ENCODE results near the gene PGLYRP4.

PGLYRP4 gene

DNA sequence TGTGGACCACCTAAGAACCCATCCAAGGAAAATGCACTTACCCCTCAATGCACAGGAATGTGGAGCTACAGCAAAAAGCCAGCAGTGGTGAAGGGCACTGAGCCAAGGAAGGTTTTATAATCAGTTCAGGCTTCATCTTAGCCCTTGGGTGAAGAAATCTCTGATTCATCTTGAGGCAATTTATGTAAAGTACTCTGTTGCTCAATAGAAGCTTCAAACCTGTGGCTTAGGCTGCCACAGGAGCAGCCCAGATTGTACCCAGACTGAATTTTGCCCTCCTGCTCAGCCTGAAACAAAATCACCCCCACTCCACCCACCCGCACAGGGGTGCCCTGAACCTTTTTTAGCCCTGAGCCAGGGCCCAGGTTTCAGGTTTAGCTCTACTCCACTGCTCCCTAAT lies 26.9 kb upstream of the PGLYRP4 start, which contains the start of gene S100A12:
Gene S100A12 (minus strand): TSS at position 111 of the 400 bp plus-strand sequence. CDS start 1,029 bp downstream, outside the sequence.
- DNase-seq (ENCODE audit: low spot score): peak; percentile 88

GRCh38 chr1:153374071-153374470 lies 25.4 kb upstream of the PGLYRP4 start:
- DNase-seq (ENCODE audit: low spot score): no peak

DNA sequence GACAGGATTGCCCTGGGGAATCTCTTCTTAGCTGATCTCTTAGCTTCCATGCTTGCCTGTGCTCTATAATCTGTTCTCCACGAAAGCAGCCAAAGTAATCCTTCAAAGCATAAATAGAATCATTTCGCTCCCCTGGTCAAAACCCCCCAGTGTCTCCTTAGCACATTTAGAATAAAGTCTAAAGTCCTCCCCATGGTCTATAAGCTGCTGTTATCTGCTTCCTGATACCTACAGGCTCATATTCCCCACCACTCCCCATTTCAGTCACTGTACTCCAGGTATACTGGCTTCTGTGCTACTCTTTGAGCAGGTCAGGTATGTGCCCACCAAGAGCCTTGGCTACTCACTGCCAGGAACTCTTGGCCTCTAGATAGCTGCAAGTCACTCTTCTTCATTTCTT lies 23.9 kb upstream of the PGLYRP4 start:
- DNase-seq (ENCODE audit: low spot score): no peak

DNA sequence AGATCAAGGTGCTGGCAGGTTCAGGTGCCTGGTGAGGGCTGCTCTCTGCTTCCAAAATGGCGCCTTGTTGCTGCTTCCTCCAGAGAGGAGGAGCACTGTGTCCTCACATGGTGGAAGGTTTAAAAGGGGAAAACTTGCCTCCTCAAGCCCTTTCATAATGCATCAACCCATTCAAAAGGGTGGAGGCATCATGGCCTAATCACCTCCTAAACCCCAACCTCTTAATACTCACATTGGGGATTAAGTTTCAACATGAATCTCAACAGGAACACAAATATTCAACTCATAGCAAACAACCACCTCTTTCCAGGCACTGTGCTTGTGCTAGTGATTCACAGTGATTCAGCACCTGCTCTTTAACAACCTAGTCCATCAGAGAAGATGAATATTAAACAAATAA lies 22.6 kb upstream of the PGLYRP4 start:
- no peak for DNase-seq (ENCODE audit: low spot score)

GRCh38 chr1:153370146-153370545 lies 21.5 kb upstream of the PGLYRP4 start:
- no peak for DNase-seq (ENCODE audit: low spot score)

DNA sequence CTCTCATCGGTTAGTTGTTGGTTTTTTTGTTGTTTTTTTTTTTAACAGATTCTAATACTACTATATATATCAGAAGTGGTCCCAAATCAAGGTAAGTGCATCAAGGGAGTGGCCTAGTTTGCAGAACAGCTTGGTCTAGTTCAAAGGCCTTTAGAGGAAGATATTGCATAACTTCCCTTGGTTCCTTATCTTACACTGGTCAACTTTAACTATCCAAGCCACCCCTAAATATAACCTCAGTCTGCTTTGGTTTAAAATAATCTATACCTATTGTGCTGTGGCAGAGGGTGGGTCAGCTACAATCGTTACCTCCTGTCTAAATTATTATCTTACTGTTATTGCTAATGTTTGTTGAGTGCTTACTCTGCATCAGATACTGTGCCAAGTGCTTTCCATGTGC lies 19.9 kb upstream of the PGLYRP4 start:
- no peak for DNase-seq (ENCODE audit: low spot score)

GRCh38 chr1:153367090-153367489 lies 18.4 kb upstream of the PGLYRP4 start:
- DNase-seq (ENCODE audit: low spot score): no peak

- no peak for DNase-seq (ENCODE audit: low spot score)
These were observed 17.6 kb upstream of the PGLYRP4 start for GRCh38 chr1:153366261-153366660.

GRCh38 chr1:153365696-153366095 lies 17.1 kb upstream of the PGLYRP4 start:
- no peak for DNase-seq (ENCODE audit: low spot score)

GRCh38 chr1:153364766-153365666 lies 16.4 kb upstream of the PGLYRP4 start:
- no peak for DNase-seq (ENCODE audit: low spot score)

GRCh38 chr1:153364156-153364555 lies 15.5 kb upstream of the PGLYRP4 start:
- peak; percentile 68 for DNase-seq (ENCODE audit: low spot score)

DNA sequence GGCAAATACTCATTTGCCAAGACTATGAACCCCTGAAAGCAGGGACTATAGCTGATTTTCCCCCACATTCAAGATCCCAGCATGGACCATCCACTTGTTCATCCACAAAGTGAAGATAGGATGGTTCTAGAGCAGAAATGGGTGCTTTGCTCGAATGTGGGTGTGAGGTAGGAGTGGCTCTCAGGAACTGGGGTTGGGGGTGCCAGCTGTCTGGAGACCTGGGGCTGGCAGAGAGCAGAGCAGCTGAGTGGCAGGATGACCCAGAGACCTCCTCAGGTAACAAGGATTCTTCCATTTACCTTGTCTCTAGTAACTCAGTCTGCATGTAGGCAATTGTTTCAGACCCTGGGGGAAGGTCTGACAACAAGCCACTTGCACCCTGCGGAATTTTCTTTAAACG lies 15.0 kb upstream of the PGLYRP4 start:
- DNase-seq (ENCODE audit: low spot score): no peak

- DNase-seq (ENCODE audit: low spot score): no peak
These were observed 13.6 kb upstream of the PGLYRP4 start for GRCh38 chr1:153362187-153362775.

GRCh38 chr1:153361480-153362109 lies 13.0 kb upstream of the PGLYRP4 start:
- DNase-seq (ENCODE audit: low spot score): no peak

- no peak for DNase-seq (ENCODE audit: low spot score)
These were observed 12.2 kb upstream of the PGLYRP4 start for GRCh38 chr1:153360592-153361479.

- peak; percentile 13 for DNase-seq (ENCODE audit: low spot score)
These were observed 11.5 kb upstream of the PGLYRP4 start for GRCh38 chr1:153360190-153360589.

GRCh38 chr1:153359241-153359640 lies 10.6 kb upstream of the PGLYRP4 start:
- DNase-seq (ENCODE audit: low spot score): no peak

- no peak for DNase-seq (ENCODE audit: low spot score)
These were observed 10.0 kb upstream of the PGLYRP4 start for GRCh38 chr1:153358691-153358975.

DNA sequence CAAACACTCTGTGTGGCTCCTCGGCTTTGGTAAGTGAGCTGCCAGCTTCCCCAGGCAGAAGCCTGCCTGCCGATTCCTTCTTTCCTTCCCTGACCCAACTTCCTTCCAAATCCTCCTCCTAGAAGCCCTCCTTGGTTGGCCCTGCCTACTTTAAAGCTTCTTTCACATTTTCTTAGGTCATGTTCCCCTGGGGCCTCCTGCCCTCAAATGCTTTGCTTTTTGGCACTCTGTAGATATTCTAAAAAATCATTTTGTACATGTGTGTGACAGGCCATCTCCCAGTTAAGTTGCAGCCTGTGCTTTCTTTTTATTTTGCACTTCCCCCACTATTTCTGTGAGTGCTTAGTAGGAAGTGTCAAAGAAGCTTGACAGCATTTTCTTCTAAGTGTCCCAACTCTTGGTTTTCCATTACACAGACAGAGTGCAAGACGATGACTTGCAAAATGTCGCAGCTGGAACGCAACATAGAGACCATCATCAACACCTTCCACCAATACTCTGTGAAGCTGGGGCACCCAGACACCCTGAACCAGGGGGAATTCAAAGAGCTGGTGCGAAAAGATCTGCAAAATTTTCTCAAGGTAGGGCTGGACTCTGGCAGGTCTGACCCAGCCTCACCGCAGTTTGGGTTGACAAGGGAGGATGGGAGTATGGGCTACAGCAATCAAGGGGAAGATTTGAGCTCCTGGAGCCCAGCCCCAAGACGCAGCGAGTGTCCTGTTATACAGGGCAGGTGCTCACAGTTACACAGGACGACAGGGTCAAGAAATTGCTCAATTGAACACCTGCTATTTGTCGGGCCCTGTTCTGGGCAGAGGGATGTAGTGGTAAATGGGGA lies 9.4 kb upstream of the PGLYRP4 start, which contains the start of gene S100A9:
Gene S100A9 (plus strand): TSS at position 2 of the 838 bp plus-strand sequence. CDS start 430 bp downstream, at position 432.
- DNase-seq (ENCODE audit: low spot score): no peak

- DNase-seq (ENCODE audit: low spot score): peak; percentile 9
These were observed 8.6 kb upstream of the PGLYRP4 start for GRCh38 chr1:153357076-153357852.
